GM21529 (cell line): ENCODE data around the gene TMOD3.
A peak's percentile ranks its signal among the peaks of the same experiment; 100 is the strongest.

Experiments
- ATAC-seq: cut with Tn5 transposase; IDR thresholded peaks from one replicate; pipeline ENCODE4 v1.9.1; 2021; ENCODE audit not compliant: unreplicated experiment

The TMOD3 gene

DNA sequence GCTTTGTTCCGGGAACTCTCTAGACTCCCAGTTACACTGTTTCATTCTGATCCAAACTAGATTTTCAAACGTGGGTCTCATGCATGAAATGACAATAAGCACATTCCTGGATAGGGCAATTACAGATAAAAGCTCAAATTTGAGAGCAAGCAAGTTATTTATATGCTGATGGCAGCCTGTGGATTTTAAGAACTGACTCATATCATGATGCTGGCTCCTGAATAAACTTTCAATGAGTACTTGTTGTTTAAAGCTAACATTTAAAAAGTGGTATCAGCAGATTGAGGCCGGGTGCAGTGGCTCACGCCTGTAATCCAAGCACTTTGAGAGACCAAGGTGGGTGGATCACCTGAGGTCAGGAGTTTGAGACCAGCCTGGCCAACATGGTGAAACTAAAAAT lies 75.5 kb downstream of the TMOD3 start:
- no peak for ATAC-seq

DNA sequence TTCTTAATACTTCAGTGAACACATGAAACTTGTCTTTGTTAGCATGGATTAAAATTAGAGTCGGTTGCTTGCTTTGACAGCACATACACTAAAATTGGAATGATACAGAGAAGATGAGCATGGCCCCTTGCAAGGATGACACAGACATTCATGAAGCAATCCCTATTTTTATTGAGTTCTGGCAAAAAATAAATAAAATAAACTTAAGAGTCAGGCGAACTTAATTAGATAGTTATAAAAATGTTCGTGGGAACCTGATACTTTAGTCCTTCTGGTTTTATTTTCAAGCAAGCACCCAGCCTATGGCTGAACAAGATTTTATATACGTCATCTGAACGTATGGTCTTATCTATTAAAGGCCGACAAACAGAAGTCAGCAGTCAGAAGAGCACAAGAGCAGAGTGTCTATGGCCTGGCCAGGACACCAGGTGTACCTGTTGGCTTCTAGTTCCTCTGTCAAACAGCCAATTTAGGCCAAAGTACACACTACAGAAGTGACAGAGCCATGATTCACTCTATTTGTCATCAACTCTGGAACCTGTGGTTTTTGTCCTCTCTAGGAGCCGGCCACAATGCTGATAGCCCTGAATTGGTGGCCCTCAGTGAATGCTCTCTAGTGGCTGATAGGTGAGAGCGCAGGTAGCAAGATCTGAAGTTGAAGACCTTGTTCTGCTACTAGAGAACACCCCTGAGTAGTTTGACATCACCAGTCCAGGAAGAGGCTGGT lies 77.8 kb downstream of the TMOD3 start:
- no peak for ATAC-seq

DNA sequence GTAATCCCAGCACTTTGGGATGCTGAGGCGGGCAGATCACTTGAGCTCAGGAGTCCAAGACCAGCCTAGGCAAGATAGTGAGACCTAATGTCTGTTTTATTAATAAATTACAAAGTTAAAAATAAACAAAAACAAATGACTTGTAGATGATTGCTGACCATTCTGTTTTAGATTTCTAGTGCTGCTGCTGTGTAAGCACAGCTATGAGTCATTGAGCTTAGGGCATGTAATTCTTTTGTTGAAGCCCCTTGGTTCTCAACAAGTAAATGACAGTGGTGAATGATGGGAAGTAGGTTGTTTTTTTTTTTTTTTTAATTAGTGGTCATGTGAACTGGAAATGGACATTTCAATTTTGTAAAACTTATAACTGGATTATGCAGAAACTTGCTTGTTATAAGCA lies 78.9 kb downstream of the TMOD3 start:
- ATAC-seq: no peak

DNA sequence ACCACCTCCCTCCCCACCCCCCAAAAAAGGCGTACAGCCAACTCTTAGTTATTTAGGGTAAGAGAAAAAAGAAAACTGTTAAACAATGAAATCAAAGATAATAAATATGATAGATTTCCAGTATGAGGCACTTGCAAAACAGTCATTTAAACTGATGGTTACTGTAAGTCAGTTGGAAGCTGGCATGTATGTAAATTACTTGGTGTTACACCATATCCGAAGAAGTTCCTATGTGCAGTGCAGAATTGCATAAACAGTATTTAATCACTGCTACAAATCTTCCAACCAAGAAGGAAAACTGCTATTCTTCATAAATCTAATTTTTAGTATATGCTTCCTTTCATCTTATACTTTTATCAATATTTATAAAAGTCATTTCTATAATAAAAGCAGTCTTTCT lies 80.1 kb downstream of the TMOD3 start:
- no peak for ATAC-seq

DNA sequence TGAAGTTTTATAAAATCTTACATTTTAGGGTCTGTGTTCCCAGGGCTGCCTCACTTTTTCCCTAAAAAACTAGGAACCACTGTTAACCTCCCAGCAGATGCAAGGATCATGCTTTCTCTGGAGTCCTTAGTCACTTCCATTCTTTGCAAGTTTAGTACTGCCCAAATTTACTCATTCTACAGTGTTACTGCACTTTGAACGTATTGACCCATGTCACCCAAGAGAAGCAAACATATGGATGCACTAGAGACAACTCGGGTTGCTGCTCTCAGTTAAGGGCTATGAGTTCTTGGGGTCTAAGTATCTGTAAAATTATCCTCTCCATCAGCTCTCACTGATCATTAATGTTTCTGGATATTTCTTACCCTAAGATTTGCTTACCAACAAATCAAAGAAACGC lies 83.1 kb downstream of the TMOD3 start:
- no peak for ATAC-seq

DNA sequence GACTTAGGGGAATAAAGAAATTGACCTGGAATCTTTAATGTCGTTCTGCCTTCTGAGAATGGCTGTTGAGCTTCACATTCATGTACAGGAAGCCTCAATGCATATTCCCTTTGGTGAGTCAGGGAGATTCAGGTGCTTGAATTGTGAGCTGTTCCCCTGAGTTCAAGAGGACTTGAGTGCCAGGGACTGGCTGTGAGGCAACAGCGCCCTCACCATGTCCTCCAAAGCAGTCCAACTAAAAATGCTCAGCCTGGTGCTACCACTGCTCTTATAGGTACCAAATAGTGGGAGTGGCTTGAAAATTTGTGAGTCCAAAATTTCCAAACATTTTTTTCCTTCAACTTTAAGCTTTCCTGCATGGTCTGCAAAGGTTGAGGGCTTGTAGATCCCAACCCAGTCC lies 88.0 kb downstream of the TMOD3 start:
- ATAC-seq: no peak

DNA sequence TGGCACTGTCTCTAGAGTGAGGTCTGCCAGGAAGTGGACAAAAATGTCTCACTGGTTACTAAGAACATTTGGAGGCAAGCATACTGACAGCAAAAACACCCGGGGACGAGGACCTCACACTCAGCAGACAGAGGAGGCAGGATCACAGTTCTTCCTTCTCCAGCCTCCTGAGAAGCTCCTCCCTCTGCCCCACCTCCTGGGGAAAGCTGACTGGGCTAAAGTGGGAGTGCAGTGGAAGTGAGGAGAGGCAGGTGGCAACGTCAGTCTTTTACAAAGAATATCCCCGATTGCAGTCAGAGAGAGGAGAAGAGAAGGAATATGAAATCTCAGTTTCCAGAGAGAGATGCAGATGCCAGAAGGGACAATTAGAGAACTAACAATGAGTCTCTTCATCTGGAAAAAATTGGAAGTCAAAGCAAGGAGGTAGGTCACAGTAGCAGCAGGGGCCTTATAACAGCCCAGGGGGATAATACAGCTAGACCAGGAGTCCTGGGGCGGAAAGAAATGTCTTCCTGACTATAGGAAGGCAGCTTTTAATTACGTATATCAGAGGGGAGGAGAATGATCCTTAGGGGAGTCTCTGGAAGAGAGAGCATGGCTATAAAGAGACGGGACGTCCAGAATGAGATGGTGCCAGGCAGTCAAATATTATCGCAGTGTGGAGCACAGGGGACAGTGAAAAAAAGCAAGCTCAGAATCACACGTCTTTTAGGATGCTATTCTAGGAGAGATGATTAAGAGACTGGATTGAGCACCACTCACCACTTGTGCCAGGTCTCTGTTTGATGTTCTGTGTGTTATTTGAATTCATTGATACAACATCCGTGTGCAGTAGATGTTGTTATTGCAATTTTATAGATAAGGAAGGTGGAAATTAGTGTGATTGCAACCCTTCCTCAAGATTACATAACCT lies 95.0 kb downstream of the TMOD3 start:
- ATAC-seq: no peak

DNA sequence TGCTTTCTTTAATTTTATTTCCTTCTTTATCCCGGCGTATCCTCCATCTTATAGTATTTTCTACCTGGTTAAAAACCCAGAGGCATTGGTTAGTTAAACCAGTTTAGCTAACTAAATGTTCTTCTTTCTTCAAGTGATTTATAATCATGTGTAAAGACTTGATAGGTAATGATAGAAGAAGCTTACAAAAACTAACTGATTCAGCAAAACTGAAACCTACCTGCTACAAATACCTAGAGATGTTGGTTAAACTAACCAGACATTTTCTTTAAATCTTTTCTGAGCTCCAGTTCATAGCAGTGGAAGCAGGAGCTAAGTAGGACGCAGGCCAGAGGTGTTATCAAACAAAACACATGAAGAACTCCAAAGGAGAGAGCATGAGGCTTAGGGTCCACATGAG lies 97.4 kb downstream of the TMOD3 start:
- no peak for ATAC-seq

DNA sequence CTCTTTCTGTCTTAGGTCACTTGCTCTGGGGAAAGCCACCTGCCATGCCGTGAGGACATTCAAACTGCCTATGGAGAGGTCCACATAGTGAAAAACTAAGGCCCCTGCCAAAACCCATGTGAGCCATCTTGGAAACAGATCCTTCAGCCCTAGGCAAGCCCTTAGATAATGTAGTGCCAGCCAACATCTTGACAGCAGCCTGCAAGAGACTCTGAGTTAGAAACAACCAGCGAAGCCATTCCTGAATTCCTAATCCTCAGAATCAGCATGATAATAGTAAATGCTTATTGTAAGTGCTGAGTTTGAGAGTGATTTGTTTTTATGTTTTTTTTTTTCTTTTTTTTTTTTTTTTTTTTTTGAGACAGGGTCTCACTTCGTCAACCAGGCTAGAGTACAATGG lies 101.6 kb downstream of the TMOD3 start:
- ATAC-seq: no peak

DNA sequence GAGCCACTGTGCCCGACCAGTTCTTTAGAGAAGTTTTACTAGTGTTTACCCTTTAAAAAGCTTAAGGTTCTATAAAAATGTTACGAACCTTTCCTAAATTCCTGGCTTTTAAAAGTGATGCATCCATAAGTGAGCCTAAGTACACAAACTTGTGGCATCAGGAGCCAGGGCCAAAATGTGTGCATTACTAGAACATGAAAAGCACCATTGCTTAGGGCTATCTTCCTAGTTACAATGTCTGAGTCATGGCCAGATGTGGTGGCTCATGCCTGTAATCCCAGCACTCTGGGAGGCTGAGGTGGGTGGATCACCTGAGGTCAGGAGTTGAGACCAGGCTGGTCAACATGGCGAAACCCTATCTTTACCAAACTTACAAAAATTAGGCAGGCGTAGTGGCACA lies 102.2 kb downstream of the TMOD3 start:
- no peak for ATAC-seq

DNA sequence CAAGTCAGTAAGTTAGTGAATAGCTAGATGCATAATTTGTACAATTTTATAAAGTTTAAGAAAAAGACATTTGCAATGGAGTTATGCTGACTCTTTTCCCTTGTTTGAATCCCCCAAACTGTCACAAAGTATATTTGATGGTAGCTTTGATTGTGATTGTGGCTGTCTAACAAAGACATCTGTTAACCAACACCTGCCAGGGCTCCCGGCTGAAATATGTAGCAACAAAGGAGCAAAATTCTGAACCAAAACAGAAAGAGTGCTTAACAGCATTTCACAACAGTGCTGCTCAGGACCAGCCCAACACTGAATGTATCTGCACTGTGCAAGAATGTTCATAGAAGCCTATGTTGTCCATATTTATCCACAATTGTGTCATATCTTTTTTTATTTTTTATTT lies 102.7 kb downstream of the TMOD3 start:
- no peak for ATAC-seq

DNA sequence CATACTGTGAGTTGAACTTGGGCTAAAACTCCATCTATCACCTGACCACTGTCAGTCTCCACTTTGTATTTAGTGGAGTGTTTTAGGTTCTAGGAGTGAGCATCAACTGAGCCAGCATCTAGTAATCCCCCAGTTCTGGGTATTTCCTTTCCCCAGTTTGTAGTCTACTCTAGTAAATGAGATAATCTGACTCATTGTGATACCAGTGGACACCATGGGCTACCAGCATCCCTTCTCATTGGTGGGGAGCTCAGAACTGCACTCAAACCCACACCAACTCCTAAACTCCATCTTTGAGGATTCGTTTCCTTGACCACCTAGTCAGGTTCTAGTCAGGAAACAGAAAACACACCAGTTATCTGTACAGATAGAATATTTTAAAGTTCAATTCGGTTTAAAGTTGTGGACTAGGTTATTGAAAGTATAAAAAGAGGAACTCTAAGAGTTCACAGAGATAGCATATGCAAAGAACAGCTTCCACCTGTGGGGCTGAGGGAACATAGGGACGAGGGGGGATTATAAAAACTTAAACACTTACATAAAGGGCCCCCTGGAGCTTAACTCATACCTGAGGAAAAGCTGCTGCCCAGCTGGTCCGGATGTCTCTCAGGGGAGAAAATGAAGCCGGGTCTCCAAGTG lies 106.1 kb downstream of the TMOD3 start:
- peak; percentile 94 for ATAC-seq

DNA sequence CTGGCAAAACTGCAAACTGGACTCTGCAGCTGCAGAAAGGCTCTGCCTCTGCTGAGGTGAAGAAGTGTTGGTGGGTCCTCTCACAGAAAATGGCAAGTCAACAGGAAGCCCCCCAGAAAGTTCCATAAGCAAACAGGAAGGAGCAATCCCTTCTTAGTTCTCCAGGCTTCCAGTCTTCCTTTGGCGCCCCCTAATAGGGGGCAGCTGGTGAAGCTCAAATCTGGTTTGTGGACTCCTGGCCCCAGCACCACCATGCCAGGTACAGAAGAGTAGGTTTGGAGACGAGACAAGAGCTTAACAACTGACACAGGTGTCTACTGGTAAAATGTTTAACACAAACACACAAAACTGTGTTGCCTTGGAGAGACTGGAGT lies 106.6 kb downstream of the TMOD3 start:
- no peak for ATAC-seq

DNA sequence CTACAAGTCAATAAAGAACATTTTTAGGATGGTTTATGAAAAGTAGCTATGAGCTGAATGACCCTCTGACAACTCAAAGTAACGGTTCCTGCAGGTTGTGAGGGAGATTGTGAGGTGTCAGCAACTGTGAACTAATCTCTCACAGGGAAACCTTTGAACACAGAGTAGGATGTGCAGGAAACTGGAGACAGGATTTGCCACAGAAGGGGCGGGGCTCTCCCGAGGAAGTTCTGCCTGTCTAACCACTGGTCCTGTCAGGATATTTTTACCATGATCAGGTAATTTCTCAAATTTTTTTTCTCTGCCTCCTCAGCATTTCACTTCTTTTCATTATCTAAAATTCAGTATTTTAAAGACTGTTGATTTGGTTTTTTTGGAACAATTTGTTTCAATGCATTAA lies 108.8 kb downstream of the TMOD3 start:
- no peak for ATAC-seq

DNA sequence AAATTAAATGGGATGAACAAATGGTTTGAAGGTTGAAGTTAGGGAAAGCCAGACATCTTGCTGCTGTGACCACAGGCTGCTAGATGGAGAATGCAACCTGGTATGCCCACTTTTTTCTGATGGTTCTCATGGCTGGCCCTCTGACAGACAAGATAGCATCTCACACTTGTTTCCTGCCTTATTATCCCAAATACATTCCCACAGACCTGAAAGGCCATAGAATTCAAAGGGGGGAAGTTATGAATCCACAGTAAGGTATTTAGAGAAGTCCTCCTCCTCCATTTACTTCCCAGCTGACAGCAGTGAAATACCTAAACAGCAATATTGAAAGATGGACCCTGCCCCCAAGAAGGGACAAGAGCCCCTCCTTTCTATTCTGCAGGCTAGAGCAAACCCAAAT lies 109.8 kb downstream of the TMOD3 start:
- ATAC-seq: no peak

DNA sequence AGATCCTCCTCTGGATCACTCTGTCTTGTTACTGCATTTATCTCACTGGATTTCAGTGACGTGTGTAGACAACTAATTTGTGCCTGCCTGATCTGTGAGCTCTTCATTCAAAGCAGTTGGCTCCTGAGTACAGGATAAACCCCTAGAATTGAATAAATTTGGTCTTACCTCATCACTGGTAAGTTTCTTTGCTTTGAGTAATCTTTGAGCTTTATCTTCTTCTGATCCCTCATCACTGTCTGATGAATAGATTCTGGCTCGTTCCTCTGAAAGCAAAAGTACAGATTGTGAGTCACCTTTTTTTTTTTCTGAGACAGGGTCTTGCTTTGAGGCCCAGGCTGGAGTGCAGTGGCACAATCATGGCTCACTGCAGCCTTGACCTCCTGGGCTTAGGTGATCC lies 117.7 kb downstream of the TMOD3 start:
- no peak for ATAC-seq

DNA sequence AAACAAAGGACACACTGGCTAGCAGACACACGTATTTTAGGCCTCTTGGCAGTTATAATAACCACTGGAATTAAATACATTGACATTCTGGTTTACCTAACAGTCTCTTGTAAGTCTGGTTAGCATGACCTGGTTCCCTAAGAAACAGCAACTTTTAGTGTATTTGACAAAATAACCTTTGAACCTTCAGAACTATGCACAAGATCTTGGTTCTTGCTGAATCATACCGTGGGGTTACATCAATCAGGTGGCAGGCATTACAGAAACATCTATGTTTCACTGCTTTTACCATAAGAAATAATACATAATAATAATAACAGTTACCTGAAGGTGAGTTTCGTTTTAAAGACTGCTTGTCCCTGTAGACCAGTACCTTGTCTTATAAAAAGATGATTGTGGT lies 123.4 kb downstream of the TMOD3 start:
- no peak for ATAC-seq

DNA sequence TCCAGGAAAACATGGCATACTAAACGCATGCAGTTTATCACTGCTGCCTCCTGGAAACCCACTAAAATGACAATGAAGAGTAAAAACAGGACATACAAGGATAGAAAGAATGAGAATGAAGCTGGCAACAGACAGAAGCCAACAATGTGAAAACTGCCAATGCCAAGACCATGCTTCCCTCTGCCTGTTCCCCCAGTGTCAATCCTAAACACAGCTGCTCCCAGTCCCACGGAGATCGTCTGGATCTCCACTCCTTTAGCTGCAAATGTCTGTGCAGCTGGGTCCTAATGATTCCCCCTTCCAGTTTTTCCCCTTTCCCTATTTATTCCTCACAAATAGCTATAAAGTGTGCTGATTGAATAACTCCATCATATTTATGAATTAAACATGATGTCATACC lies 126.1 kb downstream of the TMOD3 start:
- ATAC-seq: no peak
